Vagina (tissue), 2 donors: Measurements from ENCODE around the gene ZGPAT. TPM values are rescaled to one million over a fixed set of nuclear protein-coding genes. Genes with fewer than 3 reads are reported as not detected.
"Not testable (repeated sequence)": the region's sequence is repeated elsewhere in the genome, so short reads cannot be mapped to it uniquely, and the experiment has no call there.

Source experiments
- DNase-seq, 2 donors: peaks; one replicate each; pipeline ENCODE4 v3.0.0-alpha.2; 2017; ENCODE audit errors: extremely low spot score in 2 of 2
- H3K27ac ChIP-seq: fragments of 200-600 bp; sonication (generic); one replicate; pipeline ENCODE4 v1.5.1; 2019
- H3K27me3 ChIP-seq: fragments of 200-600 bp; sonication (generic); one replicate; pipeline ENCODE4 v1.5.1; 2019
- H3K36me3 ChIP-seq, 2 donors: fragments of 200-600 bp; sonication (generic); one replicate each; pipeline ENCODE4 v1.5.1; 2017 to 2019
- H3K4me1 ChIP-seq: fragments of 200-600 bp; sonication (generic); one replicate; pipeline ENCODE4 v1.5.1; 2019
- H3K4me3 ChIP-seq, 2 donors: fragments of 200-600 bp; sonication (generic); 1 replicate in 1 of 2; 2 replicates in 1 of 2; pipeline ENCODE4 v1.5.1; 2016 to 2019
- H3K9me3 ChIP-seq: fragments of 200-600 bp; sonication (generic); one replicate; pipeline ENCODE4 v1.5.1; 2019
- CTCF ChIP-seq, 3 experiments: fragments of 450-650 bp in 2 of 3; fragments of 200-600 bp in 1 of 3; sonication (generic) in 1 of 3; IDR thresholded peaks; one replicate each; pipeline ENCODE4 v1.5.1; 2017 to 2019; ENCODE audit warnings: antibody characterized with exemption in 3 of 3, mild to moderate bottlenecking in 2 of 3, moderate library complexity in 2 of 3
- POLR2A ChIP-seq, 2 donors: fragments of 450-650 bp; IDR thresholded peaks; one replicate each; pipeline ENCODE4 v1.6.1; 2017; ENCODE audit warnings: antibody characterized with exemption in 2 of 2, mild to moderate bottlenecking in 2 of 2, moderate library complexity in 2 of 2
- POLR2AphosphoS5 ChIP-seq, 2 donors: sonication (generic); formaldehyde crosslinking; IDR thresholded peaks; one replicate each; pipeline ENCODE4 v1.9.0; 2017; ENCODE audit warnings: antibody characterized with exemption in 2 of 2, mild to moderate bottlenecking in 2 of 2, low read depth in 1 of 2; ENCODE audit not compliant: insufficient read depth in 1 of 2
- intact Hi-C: fragments of 100-400 bp; cut with DNase I; formaldehyde crosslinking; loops from one replicate; pipeline ENCODE4 v1.15.1; 2023
- total RNA-seq: library from RNA; depleted of rRNA; stranded (reverse); fragments of >200 nt; gene quantifications from one replicate; pipeline ENCODE4 v1.2.3, GENCODE V29; 2016

The ZGPAT gene
- total RNA-seq, 1 donor from 2014 or later, result 30.4 TPM

GRCh38 chr20:63774306-63774705 lies 66.5 kb downstream of the ZGPAT start:
- Histone ChIP-seq H3K4me1 (peaks cover 20% of the 10 kb centered on the region), H3K27me3 (no peaks in the 10 kb centered on the region), H3K4me3 (no peak overlapping the region), H3K27ac (no peak overlapping the region), H3K36me3 (no peaks in the 10 kb centered on the region), H3K9me3 (no peaks in the 10 kb centered on the region)
- no peak for TF ChIP-seq POLR2AphosphoS5 (IDR thresholded peaks at IDR 0.05; ENCODE audit: insufficient read depth in 1 of 2, low read depth in 1 of 2)
- no peak for TF ChIP-seq POLR2A (IDR thresholded peaks at IDR 0.05)
- TF ChIP-seq CTCF (IDR thresholded peaks at IDR 0.05), result no peak
- no peak for DNase-seq
- intact Hi-C loops, result no loop called here

- Histone ChIP-seq H3K27me3 (no peaks in the 10 kb centered on the region), H3K36me3 (no peaks in the 10 kb centered on the region), H3K27ac (no peak overlapping the region), H3K4me3 (peak overlapping the region in 1 of 2 donors; percentile 21), H3K4me1 (peaks cover 20% of the 10 kb centered on the region), H3K9me3 (no peaks in the 10 kb centered on the region)
- no peak for DNase-seq
- TF ChIP-seq POLR2A (IDR thresholded peaks at IDR 0.05) (no peak), POLR2AphosphoS5 (IDR thresholded peaks at IDR 0.05; ENCODE audit: insufficient read depth in 1 of 2, low read depth in 1 of 2) (no peak), CTCF (IDR thresholded peaks at IDR 0.05) (peak; percentile 38 to 56 (median 54))
- intact Hi-C loops, result loop anchor here (5.0 kb wide), 1 partner anchor 92 kb away; the partner anchor contains the start of gene TPD52L2
These were observed 67.5 kb downstream of the ZGPAT start for GRCh38 chr20:63775096-63775978.

- H3K4me1 ChIP-seq, result peaks cover 20% of the 10 kb centered on the region
- intact Hi-C loops, result loop anchor here (5.0 kb wide), 1 partner anchor 90 kb away; the partner anchor contains the start of gene TPD52L2
- not testable (repeated sequence) for DNase-seq
These were observed 69.0 kb downstream of the ZGPAT start for GRCh38 chr20:63776875-63777274.

GRCh38 chr20:63777614-63778013 lies 69.8 kb downstream of the ZGPAT start:
- no peaks in the 10 kb centered on the region for H3K36me3 ChIP-seq
- DNase-seq, result no peak
- TF ChIP-seq CTCF (IDR thresholded peaks at IDR 0.05), result no peak
- H3K27ac ChIP-seq, result no peak overlapping the region
- H3K4me3 ChIP-seq, result no peak overlapping the region
- no peaks in the 10 kb centered on the region for H3K9me3 ChIP-seq
- peaks cover 20% of the 10 kb centered on the region for H3K4me1 ChIP-seq
- H3K27me3 ChIP-seq, result no peaks in the 10 kb centered on the region
- intact Hi-C loops, result loop anchor here (5.0 kb wide), 1 partner anchor 90 kb away; the partner anchor contains the start of gene TPD52L2

More at GRCh38 chr20:63776875-63777274, 69.0 kb downstream of the ZGPAT start:
- not testable (repeated sequence) for H3K4me3 ChIP-seq, H3K9me3 ChIP-seq, H3K27me3 ChIP-seq, H3K27ac ChIP-seq, H3K36me3 ChIP-seq

GRCh38 chr20:63778034-63778752 lies 70.4 kb downstream of the ZGPAT start:
- Histone ChIP-seq H3K4me3 (no peak overlapping the region), H3K9me3 (no peaks in the 10 kb centered on the region), H3K4me1 (peaks cover 19% of the 10 kb centered on the region), H3K36me3 (no peaks in the 10 kb centered on the region), H3K27me3 (no peaks in the 10 kb centered on the region), H3K27ac (no peak overlapping the region)
- intact Hi-C loops, result loop anchor here (5.0 kb wide), 1 partner anchor 89 kb away; the partner anchor contains the start of gene TPD52L2
- DNase-seq, result no peak
- TF ChIP-seq POLR2AphosphoS5 (IDR thresholded peaks at IDR 0.05; ENCODE audit: insufficient read depth in 1 of 2, low read depth in 1 of 2) (no peak), POLR2A (IDR thresholded peaks at IDR 0.05) (no peak), CTCF (IDR thresholded peaks at IDR 0.05) (no peak)
